BJ (cell line): ENCODE results near the gene KCNH5. TPM values are rescaled to one million over a fixed set of nuclear protein-coding genes. Genes with fewer than 3 reads are reported as not detected.

ENCODE experiments used
- CTCF ChIA-PET: fragments of 350-600 bp; formaldehyde crosslinking; extraction: SDS; loops from one replicate; lab custom pipeline; 2021; ENCODE audit warnings: antibody characterized with exemption, inconsistent platforms; lab: Yijun Ruan, JAX
- POLR2A ChIA-PET: fragments of 300-600 bp; sonication (Branson Sonifier 250); formaldehyde crosslinking; extraction: SDS; loops from one replicate; lab custom pipeline; 2021; ENCODE audit warnings: antibody characterized with exemption; lab: Charles Lee
- DNase-seq: peaks from one replicate; pipeline ENCODE4 v3.0.0-alpha.2; 2011; ENCODE audit warnings: low read depth
- H3K27me3 ChIP-seq: 2 replicates; pipeline ENCODE4 v1.6.0; 2011; ENCODE audit warnings: low read length; ENCODE audit not compliant: control insufficient read depth, insufficient read depth
- H3K36me3 ChIP-seq: 2 replicates; pipeline ENCODE4 v1.5.1; 2011; ENCODE audit warnings: low read length; ENCODE audit not compliant: control insufficient read depth, insufficient read depth
- H3K4me3 ChIP-seq: 2 replicates; pipeline ENCODE4 v1.5.1; 2011; ENCODE audit warnings: low read depth, mild to moderate bottlenecking, control low read depth, low read length
- polyA plus RNA-seq: library from polyadenylated mRNA; depleted of rRNA; stranded (reverse); fragments of >200 nt; gene quantifications from 2 replicates; pipeline ENCODE4 v1.2.3, GENCODE V29; 2011
- TF ChIP-seq, protein P1 (sequence below): IDR thresholded peaks from 2 replicates; pipeline ENCODE4 v1.5.1; 2011; ENCODE audit warnings: low read depth, mild to moderate bottlenecking, control low read depth, inconsistent platforms, low read length, moderate library complexity; ENCODE audit not compliant: insufficient read depth

The KCNH5 gene
- polyA plus RNA-seq, 1 experiment: 0.05 TPM

GRCh38 chr14:62673014-62673755 lies 372.1 kb downstream of the KCNH5 start:
- POLR2A ChIA-PET: no interaction called here
- Histone ChIP-seq H3K27me3 (no peaks in the 10 kb centered on the region), H3K36me3 (no peaks in the 10 kb centered on the region), H3K4me3 (no peak overlapping the region)
- DNase-seq: no peak
- TF ChIP-seq, protein P1, sequence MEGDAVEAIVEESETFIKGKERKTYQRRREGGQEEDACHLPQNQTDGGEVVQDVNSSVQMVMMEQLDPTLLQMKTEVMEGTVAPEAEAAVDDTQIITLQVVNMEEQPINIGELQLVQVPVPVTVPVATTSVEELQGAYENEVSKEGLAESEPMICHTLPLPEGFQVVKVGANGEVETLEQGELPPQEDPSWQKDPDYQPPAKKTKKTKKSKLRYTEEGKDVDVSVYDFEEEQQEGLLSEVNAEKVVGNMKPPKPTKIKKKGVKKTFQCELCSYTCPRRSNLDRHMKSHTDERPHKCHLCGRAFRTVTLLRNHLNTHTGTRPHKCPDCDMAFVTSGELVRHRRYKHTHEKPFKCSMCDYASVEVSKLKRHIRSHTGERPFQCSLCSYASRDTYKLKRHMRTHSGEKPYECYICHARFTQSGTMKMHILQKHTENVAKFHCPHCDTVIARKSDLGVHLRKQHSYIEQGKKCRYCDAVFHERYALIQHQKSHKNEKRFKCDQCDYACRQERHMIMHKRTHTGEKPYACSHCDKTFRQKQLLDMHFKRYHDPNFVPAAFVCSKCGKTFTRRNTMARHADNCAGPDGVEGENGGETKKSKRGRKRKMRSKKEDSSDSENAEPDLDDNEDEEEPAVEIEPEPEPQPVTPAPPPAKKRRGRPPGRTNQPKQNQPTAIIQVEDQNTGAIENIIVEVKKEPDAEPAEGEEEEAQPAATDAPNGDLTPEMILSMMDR: no peak
- CTCF ChIA-PET: no interaction called here

- TF ChIP-seq, protein P1: no peak
- ChIA-PET CTCF (no interaction called here), POLR2A (no interaction called here)
- Histone ChIP-seq H3K27me3 (no peaks in the 10 kb centered on the region), H3K4me3 (no peak overlapping the region), H3K36me3 (no peaks in the 10 kb centered on the region)
- no peak for DNase-seq
Observed at GRCh38 chr14:62670526-62670925, 374.7 kb downstream of the KCNH5 start.

DNA sequence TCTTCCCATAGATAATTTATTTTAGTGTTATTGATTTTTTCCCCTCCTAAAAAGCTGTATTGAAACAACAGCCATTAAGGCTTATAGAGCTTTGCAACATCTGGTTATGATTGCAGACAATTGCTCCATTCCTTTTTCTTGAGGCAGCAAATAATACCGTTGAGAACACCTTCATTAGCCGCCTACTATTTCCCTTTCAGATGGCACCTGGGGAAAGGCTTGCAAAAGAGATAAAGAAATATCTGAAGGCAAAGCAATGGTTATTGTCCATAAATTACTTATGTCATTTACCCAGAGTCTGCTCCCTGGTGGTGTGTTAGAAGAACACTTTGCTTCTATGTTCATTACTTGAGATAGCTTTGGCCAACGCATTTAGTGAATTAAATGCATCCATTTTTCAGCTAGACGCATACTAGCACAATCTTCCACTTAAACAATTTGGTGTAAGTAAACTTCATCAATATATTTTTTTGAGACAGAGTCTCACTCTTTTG lies 377.8 kb downstream of the KCNH5 start:
- CTCF ChIA-PET: no interaction called here
- DNase-seq: no peak

DNA sequence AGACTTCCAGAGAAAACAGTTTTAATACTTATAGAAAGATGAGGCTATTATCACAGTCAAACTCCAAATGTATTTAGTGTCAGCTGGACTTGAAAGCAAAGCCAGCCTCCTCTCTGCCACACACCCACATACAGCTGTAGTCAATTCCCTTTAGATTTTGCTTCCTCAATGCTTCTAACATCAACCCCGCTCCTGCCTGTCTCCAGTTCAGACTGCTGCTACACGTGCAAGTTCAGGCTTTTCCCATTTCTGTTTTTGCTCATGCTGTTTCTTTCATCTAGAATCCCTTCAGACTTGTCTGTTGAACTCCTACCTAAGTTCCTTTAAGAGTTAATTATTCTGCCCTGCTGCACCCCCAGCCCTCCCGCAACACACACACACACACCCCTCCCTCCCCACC lies 380.0 kb downstream of the KCNH5 start:
- TF ChIP-seq, protein P1: no peak
- Histone ChIP-seq H3K4me3 (no peak overlapping the region), H3K36me3 (no peaks in the 10 kb centered on the region), H3K27me3 (no peaks in the 10 kb centered on the region)
- ChIA-PET CTCF (no interaction called here), POLR2A (no interaction called here)
- DNase-seq: no peak

More for the DNA sequence above, 377.8 kb downstream of the KCNH5 start:
- H3K27me3 ChIP-seq: no peaks in the 10 kb centered on the region
- TF ChIP-seq, protein P1: no peak
- POLR2A ChIA-PET: no interaction called here
- H3K36me3 ChIP-seq: no peaks in the 10 kb centered on the region
- H3K4me3 ChIP-seq: no peak overlapping the region

DNA sequence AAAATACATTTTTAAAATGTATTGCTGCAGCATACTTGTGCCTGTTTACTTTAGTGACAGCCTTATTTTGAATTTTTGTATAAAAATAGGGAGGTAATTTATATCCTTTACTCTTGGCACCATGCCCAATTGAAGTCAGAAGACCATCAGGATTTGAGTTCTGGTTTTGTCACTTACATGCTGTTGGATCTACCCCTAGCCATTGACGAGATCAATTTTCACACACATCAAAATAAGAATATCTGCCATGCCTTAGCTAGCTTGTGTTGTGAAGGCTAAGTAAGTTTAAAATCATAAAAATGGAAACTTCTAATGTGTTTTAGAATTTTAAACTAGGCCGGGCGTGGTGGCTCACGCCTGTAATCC lies 381.8 kb downstream of the KCNH5 start:
- POLR2A ChIA-PET: no interaction called here
- H3K27me3 ChIP-seq: no peaks in the 10 kb centered on the region
- H3K4me3 ChIP-seq: no peak overlapping the region
- TF ChIP-seq, protein P1: no peak
- CTCF ChIA-PET: no interaction called here
- no peaks in the 10 kb centered on the region for H3K36me3 ChIP-seq
- no peak for DNase-seq
